H9 (cell line): ENCODE data around the gene CEP68. TPM values are rescaled to one million over a fixed set of nuclear protein-coding genes. Genes with fewer than 3 reads are reported as not detected.

Source experiments
- DNase-seq: peaks from one replicate; pipeline ENCODE4 v3.0.0-alpha.2; 2017
- H2AFZ ChIP-seq: one replicate; pipeline ENCODE4 v1.6.1; 2013; ENCODE audit warnings: mild to moderate bottlenecking, low read length, control low read depth, moderate library complexity
- H2AK5ac ChIP-seq: 2 replicates; pipeline ENCODE4 v1.6.1; 2013; ENCODE audit warnings: low read length, control low read depth, mixed read lengths; ENCODE audit not compliant: insufficient read length
- H2BK120ac ChIP-seq: one replicate; pipeline ENCODE4 v1.6.1; 2013; ENCODE audit warnings: low read depth, mild to moderate bottlenecking, low read length, control low read depth, inconsistent platforms; ENCODE audit not compliant: poor library complexity, severe bottlenecking
- H2BK12ac ChIP-seq: 2 replicates; pipeline ENCODE4 v1.6.1; 2013; ENCODE audit warnings: low read length, control low read depth, mixed read lengths, low read depth; ENCODE audit not compliant: insufficient read length
- H2BK15ac ChIP-seq: 2 replicates; pipeline ENCODE4 v1.6.1; 2013; ENCODE audit warnings: low read depth, low read length, control low read depth
- H2BK20ac ChIP-seq: one replicate; pipeline ENCODE4 v1.6.1; 2013; ENCODE audit warnings: low read depth, mild to moderate bottlenecking, low read length, control low read depth, inconsistent platforms; ENCODE audit not compliant: poor library complexity, severe bottlenecking
- H2BK5ac ChIP-seq: 2 replicates; pipeline ENCODE4 v1.6.1; 2013; ENCODE audit warnings: low read length, control low read depth, mixed read lengths; ENCODE audit not compliant: insufficient read length
- H3K14ac ChIP-seq: 2 replicates; pipeline ENCODE4 v1.6.1; 2013; ENCODE audit warnings: low read length, control low read depth; ENCODE audit not compliant: insufficient read depth
- H3K18ac ChIP-seq: 2 replicates; pipeline ENCODE4 v1.6.1; 2013; ENCODE audit warnings: low read depth, mild to moderate bottlenecking, mixed read lengths, low read length, control low read depth; ENCODE audit not compliant: insufficient read length
- H3K23ac ChIP-seq: 2 replicates; pipeline ENCODE4 v1.6.1; 2013; ENCODE audit warnings: low read length, control low read depth, mixed read lengths, low read depth; ENCODE audit not compliant: insufficient read length
- H3K23me2 ChIP-seq: 2 replicates; pipeline ENCODE4 v1.6.1; 2013; ENCODE audit warnings: low read depth, mild to moderate bottlenecking, mixed read lengths, low read length, control low read depth; ENCODE audit not compliant: insufficient read length, poor library complexity, severe bottlenecking
- H3K27ac ChIP-seq: 2 replicates; pipeline ENCODE4 v1.5.1; 2013; ENCODE audit warnings: low read length, control low read depth, mixed read lengths, low read depth; ENCODE audit not compliant: insufficient read length
- H3K27me3 ChIP-seq: 2 replicates; pipeline ENCODE4 v1.6.1; 2013; ENCODE audit warnings: low read length, control low read depth, inconsistent platforms; ENCODE audit not compliant: insufficient read depth
- H3K4ac ChIP-seq: 2 replicates; pipeline ENCODE4 v1.6.1; 2013; ENCODE audit warnings: low read depth, mild to moderate bottlenecking, control low read depth, inconsistent platforms, low read length, moderate library complexity
- H3K4me1 ChIP-seq: 2 replicates; pipeline ENCODE4 v1.6.1; 2013; ENCODE audit warnings: low read length, control low read depth, inconsistent platforms; ENCODE audit not compliant: insufficient read depth
- H3K4me2 ChIP-seq: 2 replicates; pipeline ENCODE4 v1.6.1; 2013; ENCODE audit warnings: low read length, control low read depth, mixed read lengths; ENCODE audit not compliant: insufficient read length, insufficient read depth
- H3K56ac ChIP-seq: 2 replicates; pipeline ENCODE4 v1.6.1; 2013; ENCODE audit warnings: low read depth, mild to moderate bottlenecking, mixed read lengths, low read length, control low read depth; ENCODE audit not compliant: insufficient read length
- H3K79me1 ChIP-seq: 2 replicates; pipeline ENCODE4 v1.6.1; 2013; ENCODE audit warnings: low read depth, mild to moderate bottlenecking, moderate library complexity, low read length, control low read depth, inconsistent platforms; ENCODE audit not compliant: insufficient read depth, poor library complexity, severe bottlenecking
- H3K79me2 ChIP-seq: 2 replicates; pipeline ENCODE4 v1.6.1; 2013; ENCODE audit warnings: low read length, control low read depth, inconsistent platforms; ENCODE audit not compliant: insufficient read depth
- H3K9ac ChIP-seq: 2 replicates; pipeline ENCODE4 v1.6.1; 2013; ENCODE audit warnings: low read length, control low read depth, mixed read lengths; ENCODE audit not compliant: insufficient read length; ENCODE audit errors: extremely low read depth
- H3K9me3 ChIP-seq: one replicate; pipeline ENCODE4 v1.6.1; 2013; ENCODE audit warnings: low read depth, low read length, inconsistent platforms; ENCODE audit not compliant: control insufficient read depth
- H3T11ph ChIP-seq: one replicate; pipeline ENCODE4 v1.6.1; 2013; ENCODE audit warnings: mild to moderate bottlenecking, low read length, control low read depth, inconsistent platforms
- H4K20me1 ChIP-seq: one replicate; pipeline ENCODE4 v1.6.1; 2013; ENCODE audit not compliant: control insufficient read depth, insufficient read length, insufficient read depth
- H4K5ac ChIP-seq: 2 replicates; pipeline ENCODE4 v1.6.1; 2013; ENCODE audit warnings: low read depth, mild to moderate bottlenecking, mixed read lengths, low read length, control low read depth; ENCODE audit not compliant: insufficient read length
- H4K8ac ChIP-seq: replicated peaks from 2 replicates; pipeline ENCODE4 v1.6.1; 2013; ENCODE audit warnings: low read length, control low read depth, mixed read lengths, low read depth; ENCODE audit not compliant: insufficient read length
- H4K91ac ChIP-seq: 2 replicates; pipeline ENCODE4 v1.6.1; 2013; ENCODE audit warnings: low read depth, mild to moderate bottlenecking, moderate library complexity, mixed read lengths, low read length, control low read depth; ENCODE audit not compliant: insufficient read length
- H3K27ac Mint-ChIP-seq, 3 experiments: 2 replicates in 2 of 3; 3 replicates in 1 of 3; pipeline ENCODE4 v1.8.0; 2020 to 2021; ENCODE audit warnings: mixed read lengths in 3 of 3, mild to moderate bottlenecking in 1 of 3, moderate library complexity in 1 of 3
- H3K27me3 Mint-ChIP-seq: 2 replicates; pipeline ENCODE4 v1.8.0; 2021; ENCODE audit warnings: low read depth, mild to moderate bottlenecking, moderate library complexity, mixed read lengths
- H3K36me3 Mint-ChIP-seq, 3 experiments: 2 replicates in 2 of 3; 3 replicates in 1 of 3; pipeline ENCODE4 v1.8.0; 2020 to 2021; ENCODE audit warnings: low read depth in 3 of 3, mixed read lengths in 3 of 3; ENCODE audit not compliant: insufficient read depth in 1 of 3
- H3K4me1 Mint-ChIP-seq, 2 experiments: 2 replicates each; pipeline ENCODE4 v1.8.0; 2020; ENCODE audit warnings: mixed read lengths in 2 of 2
- H3K4me3 Mint-ChIP-seq, 2 experiments: 2 replicates in 1 of 2; 3 replicates in 1 of 2; pipeline ENCODE4 v1.8.0; 2020 to 2021; ENCODE audit warnings: mild to moderate bottlenecking in 2 of 2, mixed read lengths in 2 of 2, moderate library complexity in 1 of 2
- H3K9me3 Mint-ChIP-seq, 2 experiments: 2 replicates in 1 of 2; 3 replicates in 1 of 2; pipeline ENCODE4 v1.8.0; 2020; ENCODE audit warnings: mild to moderate bottlenecking in 2 of 2, mixed read lengths in 2 of 2, moderate library complexity in 1 of 2
- WGBS: extraction: QIAGEN DNeasy Blood & Tissue Kit; methylation state at CpG from one replicate; pipeline ENCODE4 v1.1.7; 2013; ENCODE audit warnings: missing lambda C conversion rate, low lambda C conversion rate, mixed read lengths; ENCODE audit not compliant: insufficient read length; ENCODE audit errors: extremely low coverage; 5-methylcytosine and 5-hydroxymethylcytosine counted together
- total RNA-seq: library from RNA; stranded (reverse); gene quantifications from 2 replicates; pipeline ENCODE4 v1.2.1, GENCODE V29; 2021
- TF ChIP-seq, protein P1 (sequence below): fragments of 200-600 bp; sonication (generic); conservative IDR thresholded peaks from 3 replicates; pipeline ENCODE4 v1.8.0; 2021; ENCODE audit warnings: antibody characterized with exemption, mild to moderate bottlenecking

The CEP68 gene
- total RNA-seq, 1 experiment from 2014 or later: 20.2 TPM

DNA sequence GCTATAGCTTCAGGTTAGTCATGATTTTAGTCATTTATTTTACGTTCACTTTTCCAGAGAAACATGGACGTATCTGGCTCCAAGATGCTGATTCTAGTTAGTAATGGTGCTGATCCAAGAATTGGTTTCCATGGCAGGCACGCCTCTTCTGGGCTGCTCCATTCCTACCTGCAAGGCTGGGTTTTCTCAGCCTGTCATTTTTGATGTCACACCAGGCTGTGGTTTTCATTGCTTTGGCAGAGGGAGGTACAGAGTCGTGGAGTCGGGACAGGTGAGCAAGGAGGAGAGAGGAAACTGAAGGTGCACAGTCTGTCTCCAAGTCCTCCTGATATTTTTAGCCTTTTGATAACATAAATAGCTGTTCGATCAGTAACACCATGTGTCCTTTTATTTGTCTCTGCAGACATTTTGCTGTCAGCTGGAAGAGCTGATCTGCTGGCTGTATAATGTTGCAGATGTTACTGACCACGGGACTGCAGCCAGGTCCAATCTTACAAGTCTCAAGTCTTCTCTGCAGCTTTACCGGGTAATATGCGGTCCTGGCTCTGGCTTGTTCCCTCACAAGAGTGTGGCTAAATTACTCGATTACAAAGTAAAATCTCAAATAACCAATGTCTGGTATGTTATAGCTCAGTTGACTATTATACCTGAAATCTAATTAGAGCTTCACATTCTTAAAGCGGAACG, 17.8 kb downstream of the CEP68 start:
- Mint-ChIP-seq H3K27ac (no peak overlapping the region), H3K4me1 (peaks cover 25 to 27% of the 10 kb centered on the region in 2 experiments), H3K9me3 (no peaks in the 10 kb centered on the region), H3K4me3 (no peak overlapping the region; a peak in 1 of 5 replicates), H3K36me3 (peaks cover 31 to 64% (median 63%) of the 10 kb centered on the region in 3 experiments; a peak in 6 of 7 replicates), H3K27me3 (no peaks in the 10 kb centered on the region)
- Histone ChIP-seq H2BK15ac (no peak overlapping the region), H3K4ac (no peak overlapping the region), H3K56ac (no peak overlapping the region), H2AK5ac (no peak overlapping the region), H3K18ac (no peak overlapping the region), H3T11ph (no peak overlapping the region), H2BK20ac (no peak overlapping the region), H2BK120ac (no peak overlapping the region), H4K91ac (no peak overlapping the region), H3K79me1 (no peaks in the 10 kb centered on the region), H3K27ac (no peak overlapping the region), H3K23me2 (no peaks in the 10 kb centered on the region), H4K5ac (no peak overlapping the region), H3K23ac (no peak overlapping the region), H3K79me2 (no peaks in the 10 kb centered on the region), H3K4me1 (peaks cover 10% of the 10 kb centered on the region; the same call in 1 of the 2 replicates), H4K20me1 (no peaks in the 10 kb centered on the region), H2BK5ac (no peak overlapping the region), H3K14ac (no peak overlapping the region), H2AFZ (no peak overlapping the region), H3K9ac (no peak overlapping the region), H4K8ac (no peak overlapping the region), H3K9me3 (no peaks in the 10 kb centered on the region), H3K27me3 (no peaks in the 10 kb centered on the region), H3K4me2 (no peak overlapping the region), H2BK12ac (no peak overlapping the region)
- no CpG with 5 or more reads among the region's 12 CpGs for WGBS
- DNase-seq: no peak
- TF ChIP-seq, protein P1, sequence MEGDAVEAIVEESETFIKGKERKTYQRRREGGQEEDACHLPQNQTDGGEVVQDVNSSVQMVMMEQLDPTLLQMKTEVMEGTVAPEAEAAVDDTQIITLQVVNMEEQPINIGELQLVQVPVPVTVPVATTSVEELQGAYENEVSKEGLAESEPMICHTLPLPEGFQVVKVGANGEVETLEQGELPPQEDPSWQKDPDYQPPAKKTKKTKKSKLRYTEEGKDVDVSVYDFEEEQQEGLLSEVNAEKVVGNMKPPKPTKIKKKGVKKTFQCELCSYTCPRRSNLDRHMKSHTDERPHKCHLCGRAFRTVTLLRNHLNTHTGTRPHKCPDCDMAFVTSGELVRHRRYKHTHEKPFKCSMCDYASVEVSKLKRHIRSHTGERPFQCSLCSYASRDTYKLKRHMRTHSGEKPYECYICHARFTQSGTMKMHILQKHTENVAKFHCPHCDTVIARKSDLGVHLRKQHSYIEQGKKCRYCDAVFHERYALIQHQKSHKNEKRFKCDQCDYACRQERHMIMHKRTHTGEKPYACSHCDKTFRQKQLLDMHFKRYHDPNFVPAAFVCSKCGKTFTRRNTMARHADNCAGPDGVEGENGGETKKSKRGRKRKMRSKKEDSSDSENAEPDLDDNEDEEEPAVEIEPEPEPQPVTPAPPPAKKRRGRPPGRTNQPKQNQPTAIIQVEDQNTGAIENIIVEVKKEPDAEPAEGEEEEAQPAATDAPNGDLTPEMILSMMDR: no peak
